Stimulated activated CD8-positive, alpha-beta memory T cell treated with anti-CD3 and anti-CD28 coated beads, Interleukin-7, amount 100 ng/mL, for 24 hours (primary cell): ENCODE results near the gene KCNQ5.

Source experiments
- DNase-seq: peaks from one replicate; pipeline ENCODE4 v3.0.0-alpha.2; 2020; ENCODE audit warnings: low read depth

The KCNQ5 gene

DNA sequence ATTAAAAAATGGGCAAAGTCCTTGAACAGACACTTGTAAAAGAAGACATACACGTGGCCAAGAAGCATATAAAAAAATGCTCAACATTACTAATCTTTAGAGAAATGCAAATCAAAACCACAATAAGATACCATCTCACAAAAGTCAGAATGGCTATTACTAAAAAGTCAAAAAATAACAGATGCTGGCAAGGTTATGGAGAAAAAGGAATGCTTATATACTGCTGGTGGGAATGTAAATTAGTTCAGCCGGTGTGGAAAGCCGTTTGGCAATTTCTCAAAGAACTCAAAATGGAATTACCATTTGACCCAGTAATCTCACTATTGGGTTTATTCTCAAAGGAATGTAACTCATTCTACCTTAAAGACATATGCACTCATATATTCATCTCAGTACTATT is 436.9 kb downstream of the KCNQ5 start:
- DNase-seq, result no peak

DNA sequence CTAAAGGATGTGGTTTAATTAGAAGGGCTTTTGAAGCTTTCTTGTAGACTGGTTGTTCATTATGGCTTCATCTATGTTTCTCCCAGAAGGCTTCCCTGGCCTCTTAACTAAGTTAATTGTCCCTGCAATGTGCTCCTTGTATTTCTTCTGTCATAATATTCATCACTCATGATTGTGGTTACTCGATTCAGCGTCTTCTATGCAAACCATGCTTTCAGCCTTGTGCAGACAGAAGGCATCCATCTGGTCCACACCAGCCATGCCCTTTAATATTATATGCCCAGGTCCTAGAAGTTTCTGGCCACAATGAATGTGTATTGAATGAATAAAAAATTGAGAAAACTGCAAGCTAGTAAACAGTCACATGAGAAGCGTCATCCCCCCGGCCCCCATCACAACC is 440.3 kb downstream of the KCNQ5 start:
- no peak for DNase-seq

DNA sequence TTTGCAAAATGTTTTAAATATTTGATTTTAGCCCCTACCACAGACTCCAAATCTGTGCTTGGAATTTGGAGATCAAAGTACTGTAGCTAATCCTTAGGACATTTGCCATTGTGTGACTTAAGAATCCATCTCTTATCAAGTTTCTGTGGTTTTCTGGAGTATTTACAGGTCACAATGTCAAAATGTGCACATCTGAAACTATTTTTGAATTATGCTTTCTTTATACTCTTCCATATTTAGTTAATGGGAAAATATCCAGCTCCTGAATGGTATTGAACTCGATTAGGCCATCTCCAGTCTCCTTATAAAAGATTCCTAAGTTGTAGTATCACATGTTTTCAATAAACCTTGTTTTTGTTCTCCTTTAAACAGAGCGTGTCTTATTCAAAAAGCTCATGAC is 441.0 kb downstream of the KCNQ5 start:
- no peak for DNase-seq

DNA sequence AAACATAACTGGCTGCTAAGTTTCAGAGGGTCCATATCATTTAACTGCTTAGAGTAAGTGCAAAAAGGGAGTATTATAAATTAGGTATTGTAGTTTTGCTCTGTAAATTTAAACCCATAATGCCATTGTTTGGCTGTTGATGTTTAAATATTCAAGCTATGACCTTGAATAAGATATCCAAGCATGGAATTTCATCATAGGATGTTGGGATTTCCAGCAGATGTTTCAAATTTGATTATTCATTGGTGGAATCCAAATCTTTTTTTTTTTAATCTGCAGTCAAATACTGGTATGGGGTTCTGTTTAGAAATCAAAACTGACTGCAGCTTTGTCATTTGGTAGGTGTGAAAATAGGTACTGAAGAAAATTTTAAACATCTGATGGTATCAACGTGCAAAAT is 442.4 kb downstream of the KCNQ5 start:
- no peak for DNase-seq

DNA sequence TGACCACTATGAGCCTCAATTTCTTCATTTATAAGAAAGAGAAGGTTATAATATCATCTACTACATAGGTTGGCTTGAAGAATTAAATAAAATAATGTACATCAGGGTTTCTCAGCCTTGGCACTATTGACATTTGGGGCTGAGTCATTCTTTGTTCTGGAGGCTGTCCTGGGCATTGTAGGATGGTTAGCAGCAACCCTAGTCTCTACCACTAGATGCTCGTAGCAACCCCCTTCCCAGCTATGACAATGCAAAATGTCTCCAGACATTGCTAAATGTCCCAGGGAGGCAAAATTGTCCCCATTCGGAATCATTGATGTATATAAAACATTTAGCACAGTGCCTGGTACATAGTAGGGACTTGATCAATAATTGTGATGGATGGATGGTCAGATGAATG is 451.4 kb downstream of the KCNQ5 start:
- no peak for DNase-seq

DNA sequence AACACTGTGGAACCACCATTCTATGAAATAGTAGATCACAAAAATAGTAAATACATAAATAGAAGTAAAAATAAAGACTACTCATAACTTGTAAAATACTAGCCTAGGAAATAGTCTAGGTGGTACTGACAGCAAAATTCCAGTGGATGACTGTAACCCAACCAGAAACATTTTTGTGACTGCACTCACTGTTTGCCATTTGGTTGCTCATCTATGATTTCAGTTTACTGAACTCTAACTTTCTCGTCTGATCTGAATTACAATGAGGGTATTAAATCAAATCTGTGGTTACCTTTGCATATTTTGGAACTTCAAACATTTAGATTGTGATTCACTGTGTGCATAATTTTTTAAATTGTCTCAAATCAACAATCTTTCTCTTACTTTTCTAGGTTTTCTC is 452.3 kb downstream of the KCNQ5 start:
- no peak for DNase-seq

DNA sequence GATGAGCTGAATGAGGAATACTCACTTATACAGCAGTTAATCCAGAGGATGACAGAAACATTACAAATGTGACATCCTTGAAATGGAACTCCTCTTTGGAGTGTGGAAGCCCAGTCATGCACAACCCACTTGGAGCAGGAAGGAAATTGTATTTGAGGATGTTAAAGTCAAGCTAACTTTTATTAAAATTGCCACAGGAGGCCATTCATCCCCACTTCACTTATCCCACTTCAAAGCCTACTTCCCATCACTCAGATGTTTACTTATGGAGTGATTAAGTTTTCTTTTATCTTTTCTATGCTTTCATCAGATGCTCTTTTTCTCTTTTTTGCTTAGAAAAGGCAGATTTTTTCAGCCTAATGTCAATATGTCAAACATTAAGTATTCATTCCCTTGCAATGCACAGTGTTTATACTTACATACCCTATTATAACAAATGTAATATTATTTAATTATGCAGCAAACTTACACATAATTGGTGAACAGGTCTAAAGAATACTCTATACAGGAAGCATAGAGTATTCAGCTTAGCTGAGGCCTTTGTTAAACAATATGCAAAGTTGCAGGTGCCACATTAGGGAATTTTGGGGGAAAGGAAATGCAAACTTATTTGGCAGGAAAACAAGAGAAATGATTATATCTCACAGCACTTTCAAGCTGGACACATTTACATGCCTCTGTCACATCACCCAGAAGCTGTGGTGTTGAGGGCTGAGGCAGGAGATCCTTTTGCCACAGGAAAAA is 454.5 kb downstream of the KCNQ5 start:
- DNase-seq, result no peak

DNA sequence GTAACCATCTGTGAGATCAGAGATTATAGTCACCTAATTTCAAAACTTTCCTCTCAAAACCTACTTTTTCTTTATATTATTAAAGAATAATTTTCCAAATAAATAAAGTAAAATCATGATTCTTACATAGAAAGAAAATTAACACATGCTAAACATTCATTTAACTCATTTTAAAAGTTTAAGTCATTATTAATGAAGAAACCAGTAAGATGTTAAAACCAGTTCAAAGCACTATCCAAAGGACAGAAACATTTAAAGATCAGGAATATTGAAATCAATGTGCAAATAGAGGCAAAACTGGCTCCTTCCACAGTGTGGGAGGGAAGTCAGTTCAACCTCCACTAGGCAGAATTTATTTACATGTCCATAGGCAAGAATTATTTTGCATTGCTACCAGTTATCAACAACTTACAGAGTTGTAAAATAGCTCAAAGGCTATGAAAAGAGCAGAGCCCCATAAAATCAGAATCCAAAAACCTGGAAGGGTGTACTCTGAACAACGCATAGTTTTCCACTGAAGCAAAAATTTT is 456.5 kb downstream of the KCNQ5 start:
- no peak for DNase-seq

DNA sequence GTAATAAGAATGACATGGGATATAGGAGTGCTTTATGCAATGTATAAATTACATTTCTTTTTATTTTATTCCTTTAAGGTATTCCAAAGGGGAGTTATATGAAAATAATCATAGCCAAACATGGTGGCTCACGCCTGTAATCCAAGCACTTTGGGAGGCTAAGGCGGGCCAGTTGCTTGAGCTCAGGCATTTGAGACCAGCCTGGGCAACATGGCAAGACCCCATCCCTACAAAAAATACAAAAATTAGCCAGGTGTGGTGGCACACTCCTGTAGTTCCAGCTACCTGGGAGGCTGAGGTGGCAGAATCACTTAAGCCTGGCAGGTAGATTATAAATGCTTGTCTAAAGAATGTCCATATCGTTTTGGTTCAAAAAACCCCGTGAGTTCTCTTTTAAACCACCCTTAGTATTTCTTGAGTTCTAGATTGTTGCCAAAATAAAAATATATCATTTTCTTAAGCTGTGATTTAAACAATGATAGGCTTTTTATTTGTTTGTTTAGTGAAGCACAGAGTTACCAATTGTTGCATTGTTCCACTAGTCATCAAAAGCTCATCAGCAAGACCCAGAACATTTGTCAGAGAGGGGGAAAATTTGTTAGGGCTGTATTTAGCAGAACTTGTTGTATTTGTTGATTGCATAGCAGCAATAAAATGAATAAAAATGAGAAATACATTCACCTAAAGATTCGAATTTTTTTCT is 457.2 kb downstream of the KCNQ5 start:
- DNase-seq, result no peak

DNA sequence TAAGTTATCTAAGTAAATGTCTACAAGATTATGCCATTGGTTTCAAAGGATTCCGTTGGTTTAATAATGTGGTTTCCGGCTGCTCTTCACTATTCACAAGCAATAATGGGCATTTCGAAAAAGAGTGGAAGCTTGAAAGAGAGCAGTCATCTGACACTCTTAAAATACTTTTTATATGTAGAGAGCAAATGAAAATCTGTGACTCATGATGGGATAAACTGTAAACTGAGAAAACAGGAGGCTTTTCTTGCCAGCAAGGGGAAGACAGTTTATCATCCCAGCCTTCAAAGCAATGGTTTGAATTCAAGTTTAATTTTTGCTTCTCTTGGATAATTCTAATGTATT is 457.7 kb downstream of the KCNQ5 start:
- DNase-seq, result no peak

DNA sequence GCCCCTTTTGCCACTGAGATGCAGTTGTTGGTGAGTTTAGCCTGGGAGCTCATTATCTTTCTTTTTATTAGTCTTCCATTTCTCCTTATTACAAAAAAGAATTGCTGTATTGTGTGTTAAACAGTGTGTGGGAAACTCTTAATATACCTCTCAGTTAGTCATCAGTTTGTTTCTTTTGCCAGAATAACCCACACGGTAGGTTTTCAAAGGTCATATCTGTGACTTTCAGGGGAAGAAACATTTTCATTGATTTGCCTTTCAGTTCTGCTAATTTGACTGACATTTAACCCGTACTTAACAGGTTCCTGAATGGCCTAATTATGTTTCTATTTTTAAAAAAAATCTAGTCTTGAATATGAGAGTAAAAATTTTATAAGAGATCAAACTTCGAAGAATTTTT is 458.1 kb downstream of the KCNQ5 start:
- no peak for DNase-seq

DNA sequence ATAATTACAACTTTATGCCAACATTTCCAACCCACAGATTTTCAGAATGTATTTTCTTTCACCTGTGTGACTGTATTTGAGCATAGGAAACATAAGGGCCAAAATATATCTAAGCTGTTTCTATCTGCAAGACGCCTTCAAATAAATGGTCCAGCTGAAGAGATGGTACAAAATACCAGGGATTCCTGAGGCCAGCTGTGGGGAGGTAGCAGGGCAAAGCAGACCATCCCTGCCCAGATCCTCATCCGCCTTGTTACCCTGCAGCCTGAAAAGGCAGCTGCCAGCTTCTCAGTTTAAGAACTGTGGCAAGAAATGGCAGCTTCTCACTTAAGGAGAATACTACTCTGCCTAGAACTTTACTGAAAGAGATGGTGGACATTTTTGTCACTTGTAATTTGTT is 460.1 kb downstream of the KCNQ5 start:
- DNase-seq, result no peak

DNA sequence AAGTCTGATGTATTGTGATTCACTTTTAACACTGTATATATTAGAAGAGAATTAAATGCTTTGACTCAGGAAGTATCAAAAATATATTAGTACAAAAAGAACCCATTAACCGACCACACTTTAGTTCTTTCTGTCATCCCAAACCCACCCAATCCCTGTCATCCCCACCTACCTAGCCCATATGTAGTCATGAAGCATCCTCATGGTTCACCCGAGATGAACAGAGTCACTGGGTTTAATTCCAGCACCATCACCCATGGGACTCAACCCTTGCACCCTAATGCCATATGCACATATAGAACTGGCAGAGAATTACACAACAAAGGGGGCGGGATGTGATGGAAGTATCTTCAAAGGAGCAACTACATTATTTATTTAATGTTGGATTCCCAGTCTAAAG is 462.0 kb downstream of the KCNQ5 start:
- no peak for DNase-seq

DNA sequence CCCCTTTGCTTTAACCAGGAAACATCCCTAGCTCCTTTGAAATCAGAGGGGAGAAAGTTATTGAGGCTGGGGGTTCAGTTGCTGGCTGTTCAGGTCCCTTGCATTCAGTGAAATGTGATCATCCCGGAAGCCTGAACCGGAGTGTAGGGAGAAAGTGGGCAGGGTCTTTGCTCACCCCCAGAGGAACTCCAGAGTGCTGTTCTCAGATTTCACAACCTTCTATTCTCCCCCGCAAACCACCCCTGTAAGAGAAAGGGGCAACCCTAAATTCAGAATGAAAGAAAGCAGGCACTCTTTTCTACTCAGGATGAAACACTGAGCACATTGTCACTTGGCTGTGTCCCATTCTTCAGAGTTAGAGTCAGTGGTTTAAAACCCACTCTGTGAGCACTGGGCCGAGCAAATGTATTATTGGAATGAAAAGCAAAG is 463.6 kb downstream of the KCNQ5 start:
- no peak for DNase-seq

DNA sequence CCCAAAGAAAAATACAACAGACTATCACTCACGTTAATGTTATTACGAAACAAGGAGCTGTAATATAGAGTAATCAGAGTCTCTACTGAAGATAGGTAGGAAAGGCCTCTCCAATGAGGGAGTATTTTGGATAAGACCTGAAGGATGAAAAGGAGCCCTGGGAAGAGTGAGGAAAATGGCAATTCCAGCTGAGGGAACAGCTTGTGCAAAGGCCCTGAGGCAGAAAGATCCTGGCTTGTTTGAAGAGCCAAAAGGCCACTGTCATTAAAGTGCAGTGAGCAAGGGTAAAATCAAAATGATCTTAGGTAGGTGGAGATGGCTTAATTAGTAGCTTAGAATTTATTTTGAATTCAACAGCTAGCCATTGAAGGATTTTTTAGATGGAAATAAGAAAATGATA is 464.9 kb downstream of the KCNQ5 start:
- DNase-seq, result no peak

DNA sequence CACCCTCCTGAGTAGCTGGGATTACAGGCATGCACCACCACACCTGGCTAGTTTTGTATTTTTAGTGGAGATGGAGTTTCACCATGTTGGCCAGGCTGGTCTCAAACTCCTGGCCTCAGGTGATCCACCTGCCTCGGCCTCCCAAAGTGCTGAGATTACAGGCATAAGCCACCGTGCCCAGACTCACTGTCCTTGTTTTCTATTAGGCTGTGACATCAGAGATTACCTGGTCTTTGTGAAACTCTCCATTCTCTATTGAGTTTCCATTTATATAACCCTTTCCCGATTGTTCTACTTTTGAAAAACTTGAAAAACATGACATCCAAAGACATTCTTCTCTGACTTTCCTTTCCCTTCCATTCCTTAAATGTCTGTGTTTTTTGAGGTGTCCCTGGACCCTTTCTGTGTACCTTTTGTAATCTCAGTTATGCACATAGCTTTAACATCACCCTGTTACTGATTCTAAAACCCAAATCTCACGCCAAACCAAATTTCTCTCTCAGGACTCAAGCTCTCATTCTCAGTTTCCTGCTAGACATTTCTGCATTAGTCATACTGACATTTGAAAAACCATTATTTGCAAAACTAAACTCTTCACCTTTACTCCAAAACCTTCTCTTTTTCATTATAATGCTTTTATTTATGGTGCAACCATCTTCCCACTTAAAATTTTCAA is 466.4 kb downstream of the KCNQ5 start:
- no peak for DNase-seq

DNA sequence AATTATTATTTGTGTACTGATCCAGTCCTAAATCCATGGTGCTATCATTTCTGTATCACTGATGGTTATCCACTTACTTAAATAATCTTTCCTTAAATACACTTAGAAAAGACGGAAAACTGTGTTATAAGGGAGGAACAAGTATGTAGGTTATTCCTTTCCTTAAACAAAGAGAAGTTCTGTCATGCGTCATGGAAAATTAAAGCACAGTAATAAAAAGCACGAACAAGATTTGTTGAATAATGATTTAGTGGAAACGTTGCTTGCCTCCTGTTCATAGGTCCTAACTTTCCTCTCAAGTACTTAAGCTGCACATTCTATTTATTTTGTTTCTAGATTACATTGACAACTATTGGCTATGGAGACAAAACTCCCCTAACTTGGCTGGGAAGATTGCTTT is 483.1 kb downstream of the KCNQ5 start:
- no peak for DNase-seq

DNA sequence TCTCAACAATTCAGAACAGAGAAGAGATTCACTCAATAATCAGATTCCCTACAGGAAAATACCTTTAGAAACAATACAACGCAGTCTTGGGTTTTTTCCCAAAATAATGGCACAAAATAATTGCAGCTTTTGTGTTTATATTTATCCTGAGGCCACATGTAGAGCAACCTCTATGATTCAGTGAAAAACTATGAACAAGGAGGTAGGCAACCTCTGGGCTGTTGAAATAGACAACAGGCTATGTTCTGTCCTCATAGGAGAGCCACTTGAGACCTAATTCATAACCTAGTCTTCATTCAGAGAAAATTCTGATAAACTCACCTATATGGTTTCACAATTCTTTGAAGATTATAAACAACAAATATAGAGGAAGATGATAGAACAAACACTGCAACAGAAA is 485.2 kb downstream of the KCNQ5 start:
- DNase-seq, result no peak

DNA sequence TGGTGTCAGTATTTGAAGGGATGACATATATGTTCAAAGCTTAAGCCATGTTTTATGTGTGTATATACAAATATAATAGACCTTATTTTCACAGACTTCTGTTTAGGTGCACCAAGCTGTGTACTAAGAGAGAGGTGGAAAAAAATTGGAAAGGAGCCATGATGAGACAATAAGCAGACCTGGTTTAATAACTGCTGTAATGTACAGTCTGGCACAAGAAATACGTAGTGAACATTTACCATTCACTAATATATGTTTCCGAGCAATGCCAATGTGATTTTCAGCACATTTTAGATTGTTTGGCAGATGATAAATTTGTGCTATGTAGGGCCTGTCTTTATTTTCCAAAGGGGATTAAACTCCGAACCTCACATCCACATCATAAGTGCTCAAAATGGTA is 487.1 kb downstream of the KCNQ5 start:
- no peak for DNase-seq

DNA sequence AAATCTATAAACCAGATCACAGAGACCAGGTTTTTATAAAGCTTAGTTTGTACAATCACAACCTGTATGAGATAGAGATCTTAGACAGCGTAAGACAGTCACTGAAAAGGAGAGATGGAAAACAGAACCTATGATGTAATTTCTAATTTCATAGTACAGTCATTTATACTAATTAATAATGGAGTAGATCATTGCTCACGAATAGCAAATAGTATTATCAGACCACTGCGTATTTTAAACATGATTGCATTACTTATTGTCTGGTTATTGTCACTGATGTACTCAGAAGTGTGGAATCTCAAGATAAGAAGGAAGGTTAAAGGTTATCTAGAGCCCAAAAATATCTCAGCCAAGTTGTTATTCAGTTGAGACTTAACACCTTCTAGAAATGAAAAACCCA is 487.8 kb downstream of the KCNQ5 start:
- no peak for DNase-seq

DNA sequence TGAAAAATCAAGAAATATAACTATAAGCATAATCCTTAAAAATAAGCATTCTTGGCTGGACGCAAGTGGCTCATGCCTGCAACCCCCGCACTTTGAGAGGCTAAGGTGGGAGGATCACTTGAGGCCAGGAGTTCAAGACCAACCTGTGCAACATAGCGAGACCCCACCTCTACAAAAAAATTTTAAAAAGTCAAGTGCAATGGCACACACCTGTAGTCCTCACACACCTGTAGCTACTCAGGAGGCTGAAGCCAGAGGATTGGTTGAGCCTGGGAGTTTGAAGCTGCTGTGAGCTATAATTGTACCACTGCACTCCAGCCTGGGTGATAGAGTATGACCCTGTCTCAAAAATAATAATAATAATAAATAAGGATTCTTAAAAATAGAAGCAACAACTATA is 494.5 kb downstream of the KCNQ5 start:
- no peak for DNase-seq

DNA sequence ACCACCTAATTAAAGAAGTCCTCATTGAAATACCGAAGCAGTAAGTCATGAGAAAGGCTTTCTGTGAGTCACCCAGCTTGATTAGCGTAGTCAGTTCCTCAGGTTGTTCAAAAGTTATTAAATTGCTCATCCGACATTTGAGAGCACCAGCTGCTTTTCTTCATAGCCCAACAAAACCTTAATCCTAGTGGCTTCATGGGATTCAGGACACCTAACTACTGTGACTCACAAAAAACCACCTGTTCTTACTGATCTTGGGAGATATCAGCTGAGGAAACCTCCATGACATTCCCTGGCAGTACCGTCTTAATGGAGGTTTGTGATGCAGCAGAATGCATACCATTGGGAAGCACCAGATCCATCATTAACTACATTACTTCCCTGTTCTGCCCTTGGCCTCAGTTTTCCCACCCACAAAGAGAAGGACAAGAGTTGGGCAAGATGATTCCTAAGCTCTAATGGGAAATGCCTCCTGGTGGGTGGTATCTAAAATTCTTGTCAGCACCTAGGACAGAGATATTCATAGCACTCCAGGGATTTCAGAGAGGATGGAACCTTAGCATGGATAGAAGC is 499.6 kb downstream of the KCNQ5 start:
- DNase-seq, result no peak
